PC-3 (cell line): Measurements from ENCODE around the gene SEC31A. TPM values are rescaled to one million over a fixed set of nuclear protein-coding genes. Genes with fewer than 3 reads are reported as not detected.

Source experiments
- ATAC-seq: fragments of 200-7000 bp; cut with Tn5 transposase; 2 replicates; pipeline ENCODE4 v1.9.1; 2020; ENCODE audit warnings: mild to moderate bottlenecking, moderate library complexity
- BruUV-seq: library from RNA; stranded (reverse); fragments of 400-500 nt; replicated peaks from 2 replicates; lab custom pipeline; 2021; lab: Mats Ljungman, UMichigan
- CTCF ChIA-PET: fragments of 300-600 bp; sonication (Branson Sonifier 250); formaldehyde crosslinking; loops from one replicate; lab custom pipeline; 2022; ENCODE audit warnings: antibody characterized with exemption; lab: Charles Lee
- POLR2A ChIA-PET: fragments of 300-600 bp; sonication (Branson Sonifier 250); formaldehyde crosslinking; loops from one replicate; lab custom pipeline; 2022; ENCODE audit warnings: antibody characterized with exemption; ENCODE audit not compliant: unreplicated experiment; lab: Charles Lee
- DNase-seq: peaks from one replicate; pipeline ENCODE4 v3.0.0-alpha.2; 2015
- H2AFZ ChIP-seq: fragments of 300-600 bp; sonication (generic); 2 replicates; pipeline ENCODE4 v1.6.0; 2016; ENCODE audit warnings: antibody characterized with exemption, low read length
- H3F3A ChIP-seq: fragments of 300-600 bp; sonication (generic); one replicate; pipeline ENCODE4 v1.6.0; 2017; ENCODE audit warnings: antibody characterized with exemption, low read length, control low read depth, mild to moderate bottlenecking; ENCODE audit not compliant: unreplicated experiment
- H3K27ac ChIP-seq: fragments of 300-600 bp; sonication (generic); 2 replicates; pipeline ENCODE4 v1.5.1; 2016; ENCODE audit warnings: mild to moderate bottlenecking, low read length
- H3K27me3 ChIP-seq: fragments of 300-600 bp; sonication (generic); 2 replicates; pipeline ENCODE4 v1.6.1; 2016; ENCODE audit warnings: low read length, mixed read lengths
- H3K36me3 ChIP-seq: fragments of 300-600 bp; sonication (generic); 2 replicates; pipeline ENCODE4 v1.6.1; 2016; ENCODE audit warnings: low read depth, mixed run types, low read length, mixed read lengths
- H3K4me1 ChIP-seq: fragments of 300-600 bp; sonication (generic); 2 replicates; pipeline ENCODE4 v1.5.1; 2016; ENCODE audit warnings: low read length; ENCODE audit not compliant: insufficient read depth
- H3K4me2 ChIP-seq: fragments of 300-600 bp; sonication (generic); 2 replicates; pipeline ENCODE4 v1.6.0; 2016; ENCODE audit warnings: low read length
- H3K4me3 ChIP-seq: fragments of 300-600 bp; sonication (generic); 2 replicates; pipeline ENCODE4 v1.5.1; 2016; ENCODE audit warnings: mild to moderate bottlenecking, low read length, mixed read lengths
- H3K79me2 ChIP-seq: fragments of 300-600 bp; sonication (generic); 2 replicates; pipeline ENCODE4 v1.6.1; 2017; ENCODE audit warnings: low read length, mixed read lengths
- H3K9ac ChIP-seq: fragments of 300-600 bp; sonication (generic); 2 replicates; pipeline ENCODE4 v1.6.0; 2016; ENCODE audit warnings: mild to moderate bottlenecking, low read length
- H3K9me2 ChIP-seq: fragments of 300-600 bp; sonication (generic); replicated peaks from 2 replicates; pipeline ENCODE4 v1.6.1; 2016; ENCODE audit warnings: mixed run types, low read length, mixed read lengths
- H3K9me3 ChIP-seq: fragments of 300-600 bp; sonication (generic); 2 replicates; pipeline ENCODE4 v1.6.1; 2016; ENCODE audit warnings: low read length, mixed read lengths
- H4K20me1 ChIP-seq: fragments of 300-600 bp; sonication (generic); 2 replicates; pipeline ENCODE4 v1.6.1; 2016; ENCODE audit warnings: low read length, mixed read lengths
- EZH2 ChIP-seq: fragments of 300-600 bp; sonication (generic); IDR thresholded peaks from one replicate; pipeline ENCODE4 v1.6.1; 2017; ENCODE audit warnings: antibody characterized with exemption, mild to moderate bottlenecking, low read length; ENCODE audit not compliant: unreplicated experiment
- EZH2phosphoT487 ChIP-seq: fragments of 300-600 bp; sonication (generic); IDR thresholded peaks from 2 replicates; pipeline ENCODE4 v1.6.1; 2018; ENCODE audit warnings: mild to moderate bottlenecking, antibody characterized with exemption, low read length, borderline replicate concordance
- intact Hi-C: fragments of 100-400 bp; cut with micrococcal nuclease; formaldehyde crosslinking; loops from 2 replicates; pipeline ENCODE4 v1.9.0; 2023
- total RNA-seq: library from RNA; depleted of rRNA; stranded (reverse); fragments of >200 nt; gene quantifications from 2 replicates; pipeline ENCODE4 v1.2.3, GENCODE V29; 2014
- TF ChIP-seq, protein P1 (sequence below): fragments of 300-600 bp; sonication (generic); conservative IDR thresholded peaks from 2 replicates; pipeline ENCODE4 v1.5.1; 2017; ENCODE audit warnings: antibody characterized with exemption, low read depth, mild to moderate bottlenecking, low read length

Gene SEC31A
- total RNA-seq, 1 experiment from 2014 or later: 47.4 TPM

DNA sequence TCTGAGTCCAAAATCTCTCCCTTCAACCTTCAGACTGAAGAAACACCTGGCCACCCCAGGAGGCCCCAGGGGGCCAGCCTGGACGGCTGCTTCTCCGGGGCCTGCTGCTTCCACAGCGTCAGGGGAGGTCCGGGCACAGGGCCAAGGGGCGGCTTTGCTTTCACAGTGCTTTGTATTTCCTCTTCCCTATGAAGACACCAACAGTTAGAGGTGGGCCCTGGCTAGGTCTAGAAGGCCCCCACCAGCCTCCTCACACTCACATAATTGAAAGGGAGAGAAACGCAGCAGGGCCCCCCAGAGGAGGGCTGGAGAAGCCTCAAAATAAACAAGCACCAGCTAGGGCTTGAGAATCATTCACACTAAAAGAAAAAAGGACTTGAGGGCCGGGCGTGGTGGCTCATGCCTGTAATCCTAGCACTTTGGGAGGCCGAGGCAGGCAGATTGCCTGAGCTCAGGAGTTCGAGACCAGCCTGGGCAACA lies 110.2 kb downstream of the SEC31A start:
- no peaks in the 10 kb centered on the region for H3K79me2 ChIP-seq
- H3K9me2 ChIP-seq: no peaks in the 10 kb centered on the region
- no peaks in the 10 kb centered on the region for H3K27me3 ChIP-seq
- TF ChIP-seq EZH2: no peak
- TF ChIP-seq, protein P1, sequence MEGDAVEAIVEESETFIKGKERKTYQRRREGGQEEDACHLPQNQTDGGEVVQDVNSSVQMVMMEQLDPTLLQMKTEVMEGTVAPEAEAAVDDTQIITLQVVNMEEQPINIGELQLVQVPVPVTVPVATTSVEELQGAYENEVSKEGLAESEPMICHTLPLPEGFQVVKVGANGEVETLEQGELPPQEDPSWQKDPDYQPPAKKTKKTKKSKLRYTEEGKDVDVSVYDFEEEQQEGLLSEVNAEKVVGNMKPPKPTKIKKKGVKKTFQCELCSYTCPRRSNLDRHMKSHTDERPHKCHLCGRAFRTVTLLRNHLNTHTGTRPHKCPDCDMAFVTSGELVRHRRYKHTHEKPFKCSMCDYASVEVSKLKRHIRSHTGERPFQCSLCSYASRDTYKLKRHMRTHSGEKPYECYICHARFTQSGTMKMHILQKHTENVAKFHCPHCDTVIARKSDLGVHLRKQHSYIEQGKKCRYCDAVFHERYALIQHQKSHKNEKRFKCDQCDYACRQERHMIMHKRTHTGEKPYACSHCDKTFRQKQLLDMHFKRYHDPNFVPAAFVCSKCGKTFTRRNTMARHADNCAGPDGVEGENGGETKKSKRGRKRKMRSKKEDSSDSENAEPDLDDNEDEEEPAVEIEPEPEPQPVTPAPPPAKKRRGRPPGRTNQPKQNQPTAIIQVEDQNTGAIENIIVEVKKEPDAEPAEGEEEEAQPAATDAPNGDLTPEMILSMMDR: no peak
- no peak for TF ChIP-seq EZH2phosphoT487
- intact Hi-C loops: no loop called here
- H3F3A ChIP-seq: peaks cover 5% of the 10 kb centered on the region
- DNase-seq (no peak), ATAC-seq (no peak)
- no peaks in the 10 kb centered on the region for H4K20me1 ChIP-seq
- H3K36me3 ChIP-seq: no peaks in the 10 kb centered on the region
- H3K9me3 ChIP-seq: no peaks in the 10 kb centered on the region
- H3K4me3 ChIP-seq: no peak overlapping the region
- CTCF ChIA-PET: no interaction called here
- H3K27ac ChIP-seq: no peak overlapping the region
- H3K4me2 ChIP-seq: no peak overlapping the region
- peaks cover 13% of the 10 kb centered on the region for H3K4me1 ChIP-seq
- POLR2A ChIA-PET: no interaction called here
- no TSS peak for BruUV-seq
- H3K9ac ChIP-seq: no peak overlapping the region
- no peak overlapping the region for H2AFZ ChIP-seq

DNA sequence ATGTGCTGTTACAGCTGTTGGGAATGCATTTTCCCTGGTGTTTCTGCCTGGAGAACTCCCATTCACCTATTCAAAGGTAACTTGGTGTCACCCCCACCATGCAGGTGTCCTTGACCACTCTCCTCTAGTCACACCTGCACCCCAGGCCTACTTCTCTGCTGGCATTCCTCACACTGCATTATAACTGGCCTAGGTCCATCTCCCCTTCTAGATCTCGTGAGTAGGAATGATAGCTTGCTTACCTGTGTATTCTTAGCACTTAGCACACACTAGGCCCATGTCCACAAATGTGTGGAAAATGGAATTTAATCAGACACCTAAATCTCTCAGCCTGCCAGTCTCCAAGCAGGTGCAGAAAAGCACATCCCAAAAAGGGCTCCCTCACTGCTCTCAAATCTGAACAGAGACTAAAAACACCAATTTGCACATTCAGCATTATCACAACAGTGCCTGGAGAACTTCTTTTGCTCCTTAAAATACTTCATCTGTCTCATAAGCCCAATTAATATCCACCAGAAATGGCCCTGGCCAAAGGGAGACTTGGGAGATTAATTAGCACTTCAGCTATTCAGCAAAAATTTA lies 110.7 kb downstream of the SEC31A start:
- TF ChIP-seq, protein P1: no peak
- TF ChIP-seq EZH2 (no peak), EZH2phosphoT487 (no peak)
- H3F3A ChIP-seq: peaks cover 4% of the 10 kb centered on the region
- DNase-seq (no peak), ATAC-seq (no peak)
- intact Hi-C loops: no loop called here
- ChIA-PET POLR2A (no interaction called here), CTCF (no interaction called here)
- no peak overlapping the region for H2AFZ ChIP-seq
- no peaks in the 10 kb centered on the region for H3K79me2 ChIP-seq
- no peak overlapping the region for H3K9ac ChIP-seq
- H3K27ac ChIP-seq: no peak overlapping the region
- peaks cover 10% of the 10 kb centered on the region for H3K4me1 ChIP-seq
- BruUV-seq: no TSS peak
- H3K9me3 ChIP-seq: no peaks in the 10 kb centered on the region
- no peak overlapping the region for H3K4me3 ChIP-seq
- H4K20me1 ChIP-seq: no peaks in the 10 kb centered on the region
- no peaks in the 10 kb centered on the region for H3K36me3 ChIP-seq
- no peak overlapping the region for H3K4me2 ChIP-seq
- no peaks in the 10 kb centered on the region for H3K9me2 ChIP-seq
- H3K27me3 ChIP-seq: no peaks in the 10 kb centered on the region

DNA sequence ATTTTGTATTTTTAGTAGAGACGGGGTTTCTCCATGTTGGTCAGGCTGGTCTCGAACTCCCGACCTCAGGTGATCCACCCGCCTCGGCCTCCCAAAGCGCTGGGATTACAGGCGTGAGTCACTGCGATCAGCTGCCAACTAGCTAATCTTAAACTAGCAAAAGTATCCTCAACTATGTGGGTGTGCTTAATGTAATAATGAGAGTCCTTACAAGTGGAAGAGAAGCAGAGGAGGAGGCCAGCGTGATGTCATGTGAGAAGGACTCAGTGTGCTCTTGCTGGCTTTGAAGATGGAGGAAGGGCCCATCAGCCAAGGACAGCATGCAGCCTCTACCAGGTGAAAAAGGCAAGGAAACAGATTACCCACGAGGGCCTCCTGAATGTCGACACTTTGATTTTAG lies 111.9 kb downstream of the SEC31A start:
- Histone ChIP-seq H2AFZ (no peak overlapping the region), H3K9me2 (no peaks in the 10 kb centered on the region), H4K20me1 (no peaks in the 10 kb centered on the region), H3K27me3 (no peaks in the 10 kb centered on the region), H3K9me3 (no peaks in the 10 kb centered on the region), H3K4me3 (no peak overlapping the region), H3K27ac (no peak overlapping the region), H3K4me1 (no peaks in the 10 kb centered on the region), H3K9ac (no peak overlapping the region), H3K79me2 (no peaks in the 10 kb centered on the region), H3K4me2 (no peak overlapping the region), H3K36me3 (no peaks in the 10 kb centered on the region), H3F3A (no peaks in the 10 kb centered on the region)
- TF ChIP-seq EZH2 (no peak), EZH2phosphoT487 (no peak)
- TF ChIP-seq, protein P1: no peak
- ChIA-PET CTCF (no interaction called here), POLR2A (no interaction called here)
- ATAC-seq (no peak), DNase-seq (no peak)
- intact Hi-C loops: no loop called here
- no TSS peak for BruUV-seq
